Inferior parietal cortex (tissue), 1 donor: ENCODE measurements around the gene STAC.

Experiments
- DNase-seq: peaks from one replicate; pipeline ENCODE4 v3.0.0-alpha.2; 2016; ENCODE audit errors: extremely low spot score

Gene STAC

GRCh38 chr3:36595511-36595910 is 215.2 kb downstream of the STAC start:
- no peak for DNase-seq

GRCh38 chr3:36596419-36596818 is 216.1 kb downstream of the STAC start:
- no peak for DNase-seq

GRCh38 chr3:36597422-36597821 is 217.1 kb downstream of the STAC start:
- DNase-seq: no peak
